MCF 10A (cell line): ENCODE data around the gene MAP3K15. TPM values are rescaled to one million over a fixed set of nuclear protein-coding genes. Genes with fewer than 3 reads are reported as not detected.

ENCODE experiments used
- BruUV-seq: library from RNA; stranded (reverse); fragments of 400-500 nt; replicated peaks from 2 replicates; lab custom pipeline; 2021; lab: Mats Ljungman, UMichigan
- CTCF ChIA-PET: fragments of 300-600 bp; sonication (Branson Sonifier 250); formaldehyde crosslinking; extraction: SDS; loops from one replicate; lab custom pipeline; 2021; ENCODE audit warnings: antibody characterized with exemption, inconsistent platforms; lab: Yijun Ruan, JAX
- POLR2A ChIA-PET: fragments of 300-600, 350-650 bp; sonication (Branson Sonifier 250); formaldehyde crosslinking; extraction: SDS; loops from one replicate; lab custom pipeline; 2020; ENCODE audit warnings: antibody characterized with exemption, inconsistent platforms; lab: Yijun Ruan, JAX
- DNase-seq: peaks from one replicate; pipeline ENCODE4 v3.0.0-alpha.2; 2018; ENCODE audit not compliant: unreplicated experiment
- H3K27ac Mint-ChIP-seq: one replicate; pipeline ENCODE4 v1.8.0; 2022; ENCODE audit warnings: mild to moderate bottlenecking, low read depth, mixed read lengths; ENCODE audit not compliant: unreplicated experiment
- H3K27me3 Mint-ChIP-seq: one replicate; pipeline ENCODE4 v1.8.0; 2022; ENCODE audit warnings: mixed read lengths; ENCODE audit not compliant: insufficient read depth, unreplicated experiment
- H3K36me3 Mint-ChIP-seq: one replicate; pipeline ENCODE4 v1.8.0; 2022; ENCODE audit warnings: mild to moderate bottlenecking, moderate library complexity, mixed read lengths; ENCODE audit not compliant: insufficient read depth, unreplicated experiment
- H3K4me1 Mint-ChIP-seq: one replicate; pipeline ENCODE4 v1.8.0; 2022; ENCODE audit warnings: mixed read lengths; ENCODE audit not compliant: insufficient read depth, unreplicated experiment
- H3K4me3 Mint-ChIP-seq: one replicate; pipeline ENCODE4 v1.8.0; 2022; ENCODE audit warnings: mild to moderate bottlenecking, moderate library complexity, mixed read lengths; ENCODE audit not compliant: unreplicated experiment
- H3K9me3 Mint-ChIP-seq: one replicate; pipeline ENCODE4 v1.8.0; 2022; ENCODE audit warnings: mixed read lengths; ENCODE audit not compliant: unreplicated experiment
- intact Hi-C: fragments of 100-400 bp; cut with micrococcal nuclease; formaldehyde crosslinking; loops from 2 replicates; pipeline ENCODE4 v1.14.1; 2022
- total RNA-seq: library from RNA; stranded (reverse); gene quantifications from 2 replicates; pipeline ENCODE4 v1.2.3, GENCODE V29; 2022
- TF ChIP-seq, protein P1 (sequence below): fragments of 200-600 bp; IDR thresholded peaks from one replicate; pipeline ENCODE4 v1.8.0; 2022; ENCODE audit warnings: antibody characterized with exemption, mild to moderate bottlenecking; ENCODE audit not compliant: unreplicated experiment

Gene MAP3K15
- total RNA-seq, 1 experiment from 2014 or later, result not detected

DNA sequence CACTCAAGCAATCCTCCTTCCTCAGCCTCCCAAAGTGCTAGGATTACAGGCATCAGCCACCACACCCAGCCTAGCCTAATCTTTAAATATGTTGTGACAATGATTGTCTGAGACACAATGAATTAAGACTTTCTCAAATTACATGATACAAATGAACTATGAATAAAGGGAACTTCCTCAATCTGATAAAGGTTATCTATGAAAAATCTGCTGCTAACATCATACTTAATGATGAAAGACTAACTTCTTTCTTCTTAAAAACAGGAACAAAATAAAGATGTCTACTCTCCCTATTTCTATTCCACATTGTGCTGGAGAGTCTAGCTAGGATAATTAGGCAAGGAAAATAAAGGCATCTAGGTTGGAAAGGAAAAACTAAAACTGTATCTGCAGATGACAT, 111.6 kb downstream of the MAP3K15 start:
- DNase-seq, result no peak
- peaks cover 13% of the 10 kb centered on the region for H3K27me3 Mint-ChIP-seq
- TF ChIP-seq, protein P1, sequence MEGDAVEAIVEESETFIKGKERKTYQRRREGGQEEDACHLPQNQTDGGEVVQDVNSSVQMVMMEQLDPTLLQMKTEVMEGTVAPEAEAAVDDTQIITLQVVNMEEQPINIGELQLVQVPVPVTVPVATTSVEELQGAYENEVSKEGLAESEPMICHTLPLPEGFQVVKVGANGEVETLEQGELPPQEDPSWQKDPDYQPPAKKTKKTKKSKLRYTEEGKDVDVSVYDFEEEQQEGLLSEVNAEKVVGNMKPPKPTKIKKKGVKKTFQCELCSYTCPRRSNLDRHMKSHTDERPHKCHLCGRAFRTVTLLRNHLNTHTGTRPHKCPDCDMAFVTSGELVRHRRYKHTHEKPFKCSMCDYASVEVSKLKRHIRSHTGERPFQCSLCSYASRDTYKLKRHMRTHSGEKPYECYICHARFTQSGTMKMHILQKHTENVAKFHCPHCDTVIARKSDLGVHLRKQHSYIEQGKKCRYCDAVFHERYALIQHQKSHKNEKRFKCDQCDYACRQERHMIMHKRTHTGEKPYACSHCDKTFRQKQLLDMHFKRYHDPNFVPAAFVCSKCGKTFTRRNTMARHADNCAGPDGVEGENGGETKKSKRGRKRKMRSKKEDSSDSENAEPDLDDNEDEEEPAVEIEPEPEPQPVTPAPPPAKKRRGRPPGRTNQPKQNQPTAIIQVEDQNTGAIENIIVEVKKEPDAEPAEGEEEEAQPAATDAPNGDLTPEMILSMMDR, result no peak
- no peak overlapping the region for H3K27ac Mint-ChIP-seq
- BruUV-seq, result no TSS peak
- no peaks in the 10 kb centered on the region for H3K4me1 Mint-ChIP-seq
- no peak overlapping the region for H3K4me3 Mint-ChIP-seq
- ChIA-PET POLR2A (no interaction called here), CTCF (interaction anchor here (0.6 kb wide), 1 partner anchor 46 kb away, joined by 4 read pairs; no protein-coding TSS in a partner anchor)
- intact Hi-C loops, result no loop called here
- H3K36me3 Mint-ChIP-seq, result no peaks in the 10 kb centered on the region
- H3K9me3 Mint-ChIP-seq, result no peaks in the 10 kb centered on the region

DNA sequence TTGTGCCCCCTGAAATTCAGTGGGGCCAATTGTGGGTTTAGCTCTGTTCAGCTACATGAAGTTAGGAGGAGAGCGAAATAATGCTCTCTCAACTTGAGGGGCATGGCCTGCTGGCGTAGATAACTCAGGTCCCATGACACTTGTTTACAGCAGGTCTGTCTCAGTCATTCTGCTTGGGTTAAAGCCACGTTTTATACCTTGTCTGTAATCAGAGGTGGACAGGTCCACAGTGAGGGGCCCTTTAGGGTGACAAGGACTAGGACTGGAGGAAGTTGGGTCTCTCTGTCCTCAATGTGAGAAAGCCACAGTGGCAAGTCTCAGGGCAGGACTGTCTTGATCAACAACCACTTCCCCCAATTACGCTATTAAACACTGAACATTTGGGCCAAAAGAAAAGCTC, 122.6 kb downstream of the MAP3K15 start:
- TF ChIP-seq, protein P1, result no peak
- no TSS peak for BruUV-seq
- Mint-ChIP-seq H3K27ac (no peak overlapping the region), H3K9me3 (peaks cover 8% of the 10 kb centered on the region), H3K27me3 (peaks cover 12% of the 10 kb centered on the region), H3K4me1 (no peaks in the 10 kb centered on the region), H3K4me3 (no peak overlapping the region), H3K36me3 (no peaks in the 10 kb centered on the region)
- no peak for DNase-seq
- CTCF ChIA-PET, result interaction anchor here (0.6 kb wide), 1 partner anchor 142 kb away, joined by 4 read pairs; no protein-coding TSS in a partner anchor
- intact Hi-C loops, result no loop called here
- POLR2A ChIA-PET, result no interaction called here

DNA sequence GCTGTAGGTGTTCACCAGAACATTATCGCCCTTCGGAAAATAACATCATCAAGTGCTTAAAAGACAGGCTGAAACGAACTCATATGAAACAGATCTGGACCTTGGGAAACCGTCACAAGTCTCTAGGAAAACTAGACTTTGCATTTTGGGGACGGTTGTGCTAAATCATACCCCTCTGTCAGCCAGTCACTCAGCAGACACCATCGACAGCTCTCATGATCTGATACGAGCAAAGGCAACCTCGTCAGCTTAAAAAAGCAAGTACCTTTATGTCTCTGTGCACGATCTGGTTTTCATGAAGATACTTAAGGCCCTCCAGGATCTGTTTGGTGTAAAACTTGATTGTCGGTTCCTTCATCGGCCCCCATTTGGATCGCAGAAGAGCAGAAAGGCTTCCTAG, 123.2 kb downstream of the MAP3K15 start:
- TF ChIP-seq, protein P1, result no peak
- POLR2A ChIA-PET, result no interaction called here
- Mint-ChIP-seq H3K27me3 (peaks cover 12% of the 10 kb centered on the region), H3K4me3 (no peak overlapping the region), H3K27ac (no peak overlapping the region), H3K4me1 (no peaks in the 10 kb centered on the region), H3K36me3 (no peaks in the 10 kb centered on the region), H3K9me3 (peaks cover 8% of the 10 kb centered on the region)
- no TSS peak for BruUV-seq
- intact Hi-C loops, result no loop called here
- DNase-seq, result no peak
- CTCF ChIA-PET, result interaction anchor here (0.6 kb wide), 1 partner anchor 143 kb away, joined by 4 read pairs; no protein-coding TSS in a partner anchor

- Mint-ChIP-seq H3K9me3 (no peaks in the 10 kb centered on the region), H3K27me3 (no peaks in the 10 kb centered on the region), H3K27ac (no peak overlapping the region), H3K4me3 (no peak overlapping the region), H3K36me3 (no peaks in the 10 kb centered on the region), H3K4me1 (no peaks in the 10 kb centered on the region)
- DNase-seq, result no peak
- TF ChIP-seq, protein P1, result no peak
- intact Hi-C loops, result no loop called here
- POLR2A ChIA-PET, result no interaction called here
- CTCF ChIA-PET, result interaction anchor here (1.4 to 1.9 kb wide), 2 partner anchors 17 to 146 kb away, joined by 5 to 13 read pairs; no protein-coding TSS in a partner anchor
- BruUV-seq, result no TSS peak
Observed at GRCh38 chrX:19389227-19389845, 126.0 kb downstream of the MAP3K15 start.
